Testis (tissue), 3 donors: Measurements from ENCODE around the gene TMEM178B. TPM values are rescaled to one million over a fixed set of nuclear protein-coding genes. Genes with fewer than 3 reads are reported as not detected.

ENCODE experiments used
- DNase-seq: peaks from one replicate; pipeline ENCODE4 v3.0.0-alpha.2; 2019
- H3K27ac ChIP-seq, 2 donors: fragments of 200-600 bp; sonication (generic); one replicate each; pipeline ENCODE4 v1.5.1; 2019
- H3K27me3 ChIP-seq: fragments of 200-600 bp; sonication (generic); one replicate; pipeline ENCODE4 v1.5.1; 2019
- H3K36me3 ChIP-seq: fragments of 200-600 bp; sonication (generic); one replicate; pipeline ENCODE4 v1.5.1; 2017; ENCODE audit warnings: low read depth; ENCODE audit errors: missing control alignments
- H3K4me1 ChIP-seq: fragments of 200-600 bp; sonication (generic); one replicate; pipeline ENCODE4 v1.5.1; 2019
- H3K4me3 ChIP-seq, 2 donors: fragments of 200-600 bp; sonication (generic); one replicate each; pipeline ENCODE4 v1.5.1; 2017 to 2019
- H3K9me3 ChIP-seq: fragments of 200-600 bp; sonication (generic); one replicate; pipeline ENCODE4 v1.5.1; 2017
- POLR2A ChIP-seq: fragments of 450-650 bp; IDR thresholded peaks from one replicate; pipeline ENCODE4 v1.6.1; 2017; ENCODE audit warnings: antibody characterized with exemption, mild to moderate bottlenecking, moderate library complexity
- WGBS, 2 donors: methylation state at CpG; one replicate each; pipeline ENCODE4 v1.1.5; 2018; 5-methylcytosine and 5-hydroxymethylcytosine counted together
- intact Hi-C: fragments of 100-400 bp; cut with DNase I; formaldehyde crosslinking; loops from one replicate; pipeline ENCODE4 v1.15.1; 2023; ENCODE audit warnings: low total_unique reads
- polyA plus RNA-seq: library from polyadenylated mRNA; stranded (reverse); fragments of 350-450 nt; fragmentation: Illumina TruSeq; extraction: RNeasy Lipid Tissue Mini Kit (QIAGEN cat#74804); gene quantifications from one replicate; pipeline ENCODE4 v1.2.3, GENCODE V29; 2014; ENCODE audit warnings: low read depth, low replicate concordance; ENCODE audit not compliant: insufficient read depth
- total RNA-seq, 2 donors: library from RNA; depleted of rRNA; stranded (reverse); fragments of >200 nt; gene quantifications; one replicate each; pipeline ENCODE4 v1.2.3, GENCODE V29; 2016
- TF ChIP-seq, protein P1 (sequence below), 3 experiments: fragments of 450-650 bp in 2 of 3; fragments of 200-600 bp in 1 of 3; sonication (generic) in 1 of 3; IDR thresholded peaks; one replicate each; pipeline ENCODE4 v1.5.1; 2016 to 2019; ENCODE audit warnings: antibody characterized with exemption in 3 of 3, mild to moderate bottlenecking in 2 of 3, moderate library complexity in 1 of 3

The TMEM178B gene
- total and polyA plus RNA-seq, 3 donors from 2014 or later, result 1.7 to 7.2 (median 2.0) TPM

DNA sequence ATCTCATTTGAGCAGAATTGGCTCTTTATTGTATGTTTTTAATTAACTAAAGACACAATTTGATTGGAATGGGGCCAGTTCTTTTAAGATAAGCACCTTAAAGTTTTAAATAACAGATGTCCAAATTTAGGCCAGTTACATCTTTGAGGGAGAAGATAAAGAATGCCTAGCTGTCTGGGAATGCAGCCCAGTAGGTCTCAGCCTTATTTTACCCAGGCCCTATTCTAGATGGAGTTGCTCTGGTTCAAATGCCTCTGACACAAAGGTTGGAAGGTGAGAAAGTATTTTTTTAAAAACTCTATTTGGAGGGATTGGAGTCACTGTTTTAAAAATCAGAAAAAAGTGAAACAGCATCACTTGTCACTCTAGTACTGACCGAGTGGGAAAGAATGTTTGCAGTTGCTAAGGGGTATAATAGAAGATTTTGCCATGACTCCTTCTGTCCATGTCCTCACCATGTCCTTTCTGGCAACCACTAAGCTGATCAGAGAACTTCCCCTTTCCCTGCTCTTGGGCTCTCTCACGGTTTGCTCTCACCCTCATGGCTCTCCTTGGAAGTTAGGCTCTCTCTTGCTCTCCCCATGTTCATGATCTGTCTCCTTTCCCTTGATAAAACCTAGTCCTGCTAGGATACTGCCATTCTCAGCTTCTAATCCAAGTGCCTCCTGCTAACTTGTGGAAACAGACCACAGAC lies 239.1 kb downstream of the TMEM178B start:
- no peak overlapping the region for H3K27ac ChIP-seq
- 53 to 72% methylated on average over 2 of the region's 2 CpGs for WGBS, 2 donors
- no peaks in the 10 kb centered on the region for H3K4me1 ChIP-seq
- TF ChIP-seq, protein P1, sequence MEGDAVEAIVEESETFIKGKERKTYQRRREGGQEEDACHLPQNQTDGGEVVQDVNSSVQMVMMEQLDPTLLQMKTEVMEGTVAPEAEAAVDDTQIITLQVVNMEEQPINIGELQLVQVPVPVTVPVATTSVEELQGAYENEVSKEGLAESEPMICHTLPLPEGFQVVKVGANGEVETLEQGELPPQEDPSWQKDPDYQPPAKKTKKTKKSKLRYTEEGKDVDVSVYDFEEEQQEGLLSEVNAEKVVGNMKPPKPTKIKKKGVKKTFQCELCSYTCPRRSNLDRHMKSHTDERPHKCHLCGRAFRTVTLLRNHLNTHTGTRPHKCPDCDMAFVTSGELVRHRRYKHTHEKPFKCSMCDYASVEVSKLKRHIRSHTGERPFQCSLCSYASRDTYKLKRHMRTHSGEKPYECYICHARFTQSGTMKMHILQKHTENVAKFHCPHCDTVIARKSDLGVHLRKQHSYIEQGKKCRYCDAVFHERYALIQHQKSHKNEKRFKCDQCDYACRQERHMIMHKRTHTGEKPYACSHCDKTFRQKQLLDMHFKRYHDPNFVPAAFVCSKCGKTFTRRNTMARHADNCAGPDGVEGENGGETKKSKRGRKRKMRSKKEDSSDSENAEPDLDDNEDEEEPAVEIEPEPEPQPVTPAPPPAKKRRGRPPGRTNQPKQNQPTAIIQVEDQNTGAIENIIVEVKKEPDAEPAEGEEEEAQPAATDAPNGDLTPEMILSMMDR (IDR thresholded peaks at IDR 0.05), result no peak
- TF ChIP-seq POLR2A, result no peak
- intact Hi-C loops, result no loop called here
- H3K27me3 ChIP-seq, result no peaks in the 10 kb centered on the region
- no peak for DNase-seq
- H3K4me3 ChIP-seq, result no peak overlapping the region
- H3K9me3 ChIP-seq, result no peaks in the 10 kb centered on the region
- H3K36me3 ChIP-seq, result no peaks in the 10 kb centered on the region

DNA sequence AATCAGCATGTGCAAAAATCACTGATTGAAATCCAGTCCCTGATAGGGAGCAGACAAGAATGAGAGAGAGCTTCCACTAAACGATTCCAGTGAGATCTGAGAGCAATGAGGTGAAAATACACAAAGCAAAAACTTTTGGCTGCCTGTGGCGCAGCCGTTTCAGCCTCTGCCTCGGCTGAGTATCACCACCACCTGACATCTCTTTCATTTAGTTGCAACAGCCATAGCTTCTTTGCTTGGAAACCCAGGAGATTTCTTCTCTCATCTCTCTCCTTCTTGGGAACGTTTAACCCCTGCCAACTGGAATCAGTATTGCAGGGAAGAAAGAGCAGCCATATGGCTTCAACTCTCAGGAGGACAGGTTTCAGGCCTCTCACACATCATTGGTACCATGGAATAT lies 240.0 kb downstream of the TMEM178B start:
- TF ChIP-seq, protein P1 (IDR thresholded peaks at IDR 0.05), result no peak
- TF ChIP-seq POLR2A, result no peak
- intact Hi-C loops, result no loop called here
- Histone ChIP-seq H3K9me3 (no peaks in the 10 kb centered on the region), H3K4me1 (no peaks in the 10 kb centered on the region), H3K4me3 (no peak overlapping the region), H3K27me3 (no peaks in the 10 kb centered on the region), H3K27ac (no peak overlapping the region), H3K36me3 (no peaks in the 10 kb centered on the region)
- WGBS, 2 donors, result 74 to 81% methylated on average over 5 of the region's 5 CpGs
- no peak for DNase-seq

DNA sequence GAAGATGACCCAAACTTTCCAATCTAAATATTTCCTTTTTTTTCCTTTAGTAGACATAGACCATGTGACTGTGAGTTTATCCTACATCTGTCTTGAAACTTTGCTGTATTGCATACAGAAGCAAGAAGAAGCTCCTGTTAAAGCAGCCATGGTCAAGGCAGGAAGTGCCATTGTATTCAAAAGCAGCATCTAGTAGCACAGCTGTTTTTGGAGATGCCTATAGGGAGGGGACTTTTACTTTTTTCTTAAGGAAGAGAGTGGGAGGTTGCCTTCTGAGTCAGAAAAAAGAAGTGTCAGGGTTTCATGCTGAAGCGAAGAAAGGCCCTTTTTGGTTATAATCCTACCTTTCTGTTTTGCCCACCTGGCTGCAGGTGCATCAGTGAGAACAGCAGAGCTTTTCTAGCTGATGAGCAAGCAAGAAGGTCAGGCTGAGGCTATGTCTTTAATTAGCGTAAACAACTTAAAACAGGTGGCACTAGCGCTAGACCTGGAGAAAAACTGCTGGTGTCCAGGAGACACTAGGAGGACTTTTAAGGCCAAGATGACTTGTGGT lies 243.2 kb downstream of the TMEM178B start:
- H3K27ac ChIP-seq, result no peak overlapping the region
- intact Hi-C loops, result no loop called here
- 63 to 93% methylated on average over 3 of the region's 3 CpGs for WGBS, 2 donors
- no peak for DNase-seq
- no peaks in the 10 kb centered on the region for H3K4me1 ChIP-seq
- no peaks in the 10 kb centered on the region for H3K36me3 ChIP-seq
- H3K27me3 ChIP-seq, result no peaks in the 10 kb centered on the region
- H3K4me3 ChIP-seq, result no peak overlapping the region
- TF ChIP-seq POLR2A, result no peak
- TF ChIP-seq, protein P1 (IDR thresholded peaks at IDR 0.05), result no peak
- H3K9me3 ChIP-seq, result no peaks in the 10 kb centered on the region

DNA sequence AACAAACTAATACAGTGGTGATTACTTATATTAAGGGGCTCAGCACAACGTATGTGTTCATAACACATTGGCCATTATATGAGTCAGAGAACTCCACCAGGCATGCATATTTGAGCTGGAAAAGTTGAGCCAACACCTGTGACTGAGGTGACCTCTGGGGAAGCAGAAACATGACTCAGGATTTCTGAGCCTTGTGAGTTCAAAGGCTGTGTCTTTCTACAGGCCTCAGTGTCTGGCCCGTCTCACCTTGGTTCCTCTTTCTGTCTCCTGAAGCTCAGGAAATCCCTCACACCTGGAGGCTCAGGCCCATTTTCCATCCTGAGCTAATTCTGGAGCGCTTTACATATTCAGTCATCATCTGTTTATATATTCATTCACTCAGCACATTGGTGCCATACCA lies 246.4 kb downstream of the TMEM178B start:
- 91 to 98% methylated on average over 3 of the region's 3 CpGs for WGBS, 2 donors

More for the DNA sequence above, 246.4 kb downstream of the TMEM178B start:
- no peaks in the 10 kb centered on the region for H3K9me3 ChIP-seq
- no peak overlapping the region for H3K27ac ChIP-seq
- H3K4me1 ChIP-seq, result peaks cover 3% of the 10 kb centered on the region
- intact Hi-C loops, result no loop called here
- TF ChIP-seq, protein P1 (IDR thresholded peaks at IDR 0.05), result no peak
- TF ChIP-seq POLR2A, result no peak
- no peaks in the 10 kb centered on the region for H3K27me3 ChIP-seq
- no peak for DNase-seq
- H3K36me3 ChIP-seq, result no peaks in the 10 kb centered on the region
- no peak overlapping the region for H3K4me3 ChIP-seq
